Astrocyte (in vitro differentiated cells and primary cell): Measurements from ENCODE around the gene OLFM2. TPM values are rescaled to one million over a fixed set of nuclear protein-coding genes. Genes with fewer than 3 reads are reported as not detected.

Source experiments
- DNase-seq: peaks from one replicate; pipeline ENCODE4 v3.0.0-alpha.2; 2010; ENCODE audit warnings: low read depth
- FAIRE-seq: peaks from 2 replicates; lab custom pipeline; 2011; peaks lifted over from hg19 to GRCh38; lab: Jason Lieb, UNC
- H2AFZ ChIP-seq: 2 replicates; pipeline ENCODE4 v1.6.0; 2012; ENCODE audit warnings: low read depth, low read length, inconsistent platforms
- H3K27ac ChIP-seq: 2 replicates; pipeline ENCODE4 v1.5.1; 2011; ENCODE audit warnings: low read depth, low read length, inconsistent platforms
- H3K27me3 ChIP-seq: 2 replicates; pipeline ENCODE4 v1.6.0; 2011; ENCODE audit warnings: low read length, inconsistent platforms; ENCODE audit not compliant: insufficient read depth
- H3K36me3 ChIP-seq: 2 replicates; pipeline ENCODE4 v1.5.1; 2011; ENCODE audit warnings: low read length, inconsistent platforms; ENCODE audit not compliant: insufficient read depth
- H3K4me1 ChIP-seq: 2 replicates; pipeline ENCODE4 v1.5.1; 2011; ENCODE audit warnings: low read length, inconsistent platforms; ENCODE audit not compliant: insufficient read depth
- H3K4me2 ChIP-seq: 2 replicates; pipeline ENCODE4 v1.6.0; 2012; ENCODE audit warnings: low read length, inconsistent platforms
- H3K4me3 ChIP-seq: 2 replicates; pipeline ENCODE4 v1.5.1; 2011; ENCODE audit warnings: low read depth, mild to moderate bottlenecking, low read length, inconsistent platforms; ENCODE audit not compliant: insufficient read depth
- H3K79me2 ChIP-seq: 2 replicates; pipeline ENCODE4 v1.6.0; 2012; ENCODE audit warnings: mild to moderate bottlenecking, low read length, inconsistent platforms; ENCODE audit not compliant: insufficient read depth
- H3K9ac ChIP-seq: 2 replicates; pipeline ENCODE4 v1.6.0; 2012; ENCODE audit warnings: mild to moderate bottlenecking, low read length, inconsistent platforms
- H3K9me3 ChIP-seq: 2 replicates; pipeline ENCODE4 v1.5.1; 2012; ENCODE audit warnings: low read depth, mild to moderate bottlenecking, low read length, inconsistent platforms; ENCODE audit not compliant: insufficient read depth
- H4K20me1 ChIP-seq: 2 replicates; pipeline ENCODE4 v1.6.0; 2012; ENCODE audit warnings: low read length, inconsistent platforms; ENCODE audit not compliant: insufficient read depth
- H3K27ac Mint-ChIP-seq: one replicate; pipeline ENCODE4 v1.8.0; 2021; ENCODE audit warnings: mild to moderate bottlenecking, mixed read lengths; ENCODE audit not compliant: unreplicated experiment
- H3K27me3 Mint-ChIP-seq: one replicate; pipeline ENCODE4 v1.8.0; 2021; ENCODE audit warnings: low read depth, mixed read lengths; ENCODE audit not compliant: unreplicated experiment
- H3K36me3 Mint-ChIP-seq: one replicate; pipeline ENCODE4 v1.8.0; 2021; ENCODE audit warnings: low read depth, mixed read lengths; ENCODE audit not compliant: unreplicated experiment
- H3K4me1 Mint-ChIP-seq: one replicate; pipeline ENCODE4 v1.8.0; 2021; ENCODE audit warnings: low read depth, mixed read lengths; ENCODE audit not compliant: unreplicated experiment
- H3K4me3 Mint-ChIP-seq: one replicate; pipeline ENCODE4 v1.8.0; 2021; ENCODE audit warnings: mild to moderate bottlenecking, moderate library complexity, mixed read lengths; ENCODE audit not compliant: unreplicated experiment
- H3K9me3 Mint-ChIP-seq: one replicate; pipeline ENCODE4 v1.8.0; 2021; ENCODE audit warnings: mild to moderate bottlenecking, mixed read lengths; ENCODE audit not compliant: unreplicated experiment
- EZH2 ChIP-seq: IDR thresholded peaks from 2 replicates; pipeline ENCODE4 v1.6.1; 2012; ENCODE audit warnings: mild to moderate bottlenecking, low read length, inconsistent platforms; ENCODE audit not compliant: insufficient read depth
- total RNA-seq: library from RNA; stranded (reverse); gene quantifications from 2 replicates; pipeline ENCODE4 v1.2.1, GENCODE V29; 2021
- TF ChIP-seq, protein P1 (sequence below): IDR thresholded peaks from 2 replicates; pipeline ENCODE4 v1.5.1; 2011; ENCODE audit warnings: low read depth, mild to moderate bottlenecking, inconsistent platforms, low read length, moderate library complexity; ENCODE audit not compliant: insufficient read depth

The OLFM2 gene
- total RNA-seq, 1 donor from 2014 or later = 71.3 TPM

DNA sequence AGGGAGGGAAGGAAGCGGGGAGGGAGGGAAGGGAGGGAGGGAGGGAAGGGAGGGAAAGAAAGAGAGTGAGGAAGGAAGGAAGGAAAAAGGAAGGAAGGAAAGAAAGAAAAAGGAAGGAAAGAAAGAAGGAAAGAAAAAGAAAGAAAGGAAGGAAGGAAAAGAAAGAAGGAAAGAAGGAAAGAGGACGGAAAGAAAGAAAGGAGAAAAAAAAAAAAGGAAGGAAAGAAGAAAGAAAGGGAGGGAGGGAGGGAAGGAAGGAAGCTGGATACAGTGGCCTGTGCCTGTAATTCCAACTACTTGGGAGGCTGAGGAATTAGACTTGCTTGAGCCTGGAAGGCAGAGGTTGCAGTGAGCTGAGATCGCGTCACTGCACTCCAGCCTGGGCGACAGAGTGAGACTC, 35.3 kb downstream of the OLFM2 start:
- DNase-seq (no peak), FAIRE-seq (no peak)
- H3K4me2 ChIP-seq = no peak overlapping the region

GRCh38 chr19:9891609-9892373, 44.5 kb downstream of the OLFM2 start:
- Mint-ChIP-seq H3K27ac (no peak overlapping the region), H3K27me3 (peaks cover 2% of the 10 kb centered on the region), H3K4me1 (no peaks in the 10 kb centered on the region), H3K4me3 (no peak overlapping the region), H3K9me3 (peaks cover 4% of the 10 kb centered on the region), H3K36me3 (peaks cover 21% of the 10 kb centered on the region)
- TF ChIP-seq, protein P1, sequence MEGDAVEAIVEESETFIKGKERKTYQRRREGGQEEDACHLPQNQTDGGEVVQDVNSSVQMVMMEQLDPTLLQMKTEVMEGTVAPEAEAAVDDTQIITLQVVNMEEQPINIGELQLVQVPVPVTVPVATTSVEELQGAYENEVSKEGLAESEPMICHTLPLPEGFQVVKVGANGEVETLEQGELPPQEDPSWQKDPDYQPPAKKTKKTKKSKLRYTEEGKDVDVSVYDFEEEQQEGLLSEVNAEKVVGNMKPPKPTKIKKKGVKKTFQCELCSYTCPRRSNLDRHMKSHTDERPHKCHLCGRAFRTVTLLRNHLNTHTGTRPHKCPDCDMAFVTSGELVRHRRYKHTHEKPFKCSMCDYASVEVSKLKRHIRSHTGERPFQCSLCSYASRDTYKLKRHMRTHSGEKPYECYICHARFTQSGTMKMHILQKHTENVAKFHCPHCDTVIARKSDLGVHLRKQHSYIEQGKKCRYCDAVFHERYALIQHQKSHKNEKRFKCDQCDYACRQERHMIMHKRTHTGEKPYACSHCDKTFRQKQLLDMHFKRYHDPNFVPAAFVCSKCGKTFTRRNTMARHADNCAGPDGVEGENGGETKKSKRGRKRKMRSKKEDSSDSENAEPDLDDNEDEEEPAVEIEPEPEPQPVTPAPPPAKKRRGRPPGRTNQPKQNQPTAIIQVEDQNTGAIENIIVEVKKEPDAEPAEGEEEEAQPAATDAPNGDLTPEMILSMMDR = no peak
- no peak for TF ChIP-seq EZH2
- no peak overlapping the region for H3K9ac ChIP-seq
- H3K4me2 ChIP-seq = no peak overlapping the region
- H3K4me1 ChIP-seq = no peaks in the 10 kb centered on the region
- FAIRE-seq = no peak
- no peaks in the 10 kb centered on the region for H4K20me1 ChIP-seq
- H3K27me3 ChIP-seq = no peaks in the 10 kb centered on the region
- no peak overlapping the region for H3K4me3 ChIP-seq
- H3K27ac ChIP-seq = no peak overlapping the region
- H3K79me2 ChIP-seq = no peaks in the 10 kb centered on the region
- no peaks in the 10 kb centered on the region for H3K36me3 ChIP-seq
- H2AFZ ChIP-seq = no peak overlapping the region
- DNase-seq = no peak
- H3K9me3 ChIP-seq = no peaks in the 10 kb centered on the region

More for the DNA sequence above, 35.3 kb downstream of the OLFM2 start:
- H3K36me3 ChIP-seq = no peaks in the 10 kb centered on the region
- H3K79me2 ChIP-seq = no peaks in the 10 kb centered on the region
- peaks cover 5% of the 10 kb centered on the region for H3K27me3 ChIP-seq
- no peak overlapping the region for H3K27ac ChIP-seq
- Mint-ChIP-seq H3K4me3 (no peak overlapping the region), H3K36me3 (peaks cover 4% of the 10 kb centered on the region), H3K27me3 (no peaks in the 10 kb centered on the region), H3K27ac (no peak overlapping the region), H3K9me3 (peaks cover 2% of the 10 kb centered on the region), H3K4me1 (no peaks in the 10 kb centered on the region)
- no peak overlapping the region for H2AFZ ChIP-seq
- no peaks in the 10 kb centered on the region for H3K9me3 ChIP-seq
- H3K4me3 ChIP-seq = no peak overlapping the region
- no peaks in the 10 kb centered on the region for H4K20me1 ChIP-seq
- no peaks in the 10 kb centered on the region for H3K4me1 ChIP-seq
- H3K9ac ChIP-seq = no peak overlapping the region
- TF ChIP-seq EZH2 = no peak
- TF ChIP-seq, protein P1 = no peak

GRCh38 chr19:9885077-9885552, 51.2 kb downstream of the OLFM2 start:
- H3K4me2 ChIP-seq = no peak overlapping the region
- H3K27ac Mint-ChIP-seq = no peak overlapping the region
- no peak overlapping the region for H3K4me3 ChIP-seq
- no peaks in the 10 kb centered on the region for H3K79me2 ChIP-seq
- peaks cover 2% of the 10 kb centered on the region for H3K27me3 ChIP-seq
- DNase-seq = peak; percentile 5
- no peaks in the 10 kb centered on the region for H3K4me1 ChIP-seq
- H2AFZ ChIP-seq = no peak overlapping the region
- H3K27ac ChIP-seq = no peak overlapping the region
- H3K27me3 Mint-ChIP-seq = peaks cover 2% of the 10 kb centered on the region
- peak overlapping the region; percentile 27 for H3K4me3 Mint-ChIP-seq
- H3K36me3 Mint-ChIP-seq = peaks cover 15% of the 10 kb centered on the region
- no peaks in the 10 kb centered on the region for H3K9me3 ChIP-seq
- no peak for FAIRE-seq
- TF ChIP-seq, protein P1 = peak; percentile 17
- no peak for TF ChIP-seq EZH2
- no peak overlapping the region for H3K9ac ChIP-seq
- peaks cover 2% of the 10 kb centered on the region for H3K9me3 Mint-ChIP-seq
- H3K36me3 ChIP-seq = no peaks in the 10 kb centered on the region
- H3K4me1 Mint-ChIP-seq = no peaks in the 10 kb centered on the region
- no peaks in the 10 kb centered on the region for H4K20me1 ChIP-seq
